OCI-LY1 (cell line): Measurements from ENCODE around the gene MEIS1.
"Not testable (repeated sequence)": the region's sequence is repeated elsewhere in the genome, so short reads cannot be mapped to it uniquely, and the experiment has no call there.

Source experiments
- H2AFZ ChIP-seq: fragments of 200-600 bp; sonication (generic), shearing (Covaris generic); 2 replicates; pipeline ENCODE4 v1.6.0; 2014; ENCODE audit warnings: antibody characterized with exemption, mild to moderate bottlenecking, low read length
- H3F3A ChIP-seq: fragments of 200-600 bp; sonication (generic), shearing (Covaris generic); 2 replicates; pipeline ENCODE4 v1.6.0; 2014; ENCODE audit warnings: mild to moderate bottlenecking, antibody characterized with exemption, low read length, moderate library complexity; ENCODE audit not compliant: insufficient read depth
- H3K27ac ChIP-seq: fragments of 200-600 bp; sonication (generic); 2 replicates; pipeline ENCODE4 v1.5.1; 2014; ENCODE audit warnings: low read length, mixed run types, mild to moderate bottlenecking, low read depth; ENCODE audit not compliant: poor library complexity, severe bottlenecking
- H3K27me3 ChIP-seq: fragments of 200-600 bp; sonication (generic); 2 replicates; pipeline ENCODE4 v1.6.0; 2014; ENCODE audit warnings: antibody characterized with exemption, mild to moderate bottlenecking, low read length, moderate library complexity; ENCODE audit not compliant: insufficient read depth
- H3K36me3 ChIP-seq: fragments of 200-600 bp; sonication (generic); 2 replicates; pipeline ENCODE4 v1.6.1; 2014; ENCODE audit warnings: mild to moderate bottlenecking, antibody characterized with exemption, low read length, moderate library complexity, mixed read lengths; ENCODE audit not compliant: insufficient read depth
- H3K4me1 ChIP-seq: fragments of 200-600 bp; sonication (generic); 2 replicates; pipeline ENCODE4 v1.5.1; 2014; ENCODE audit warnings: mild to moderate bottlenecking, low read length, moderate library complexity; ENCODE audit not compliant: insufficient read depth, severe bottlenecking
- H3K4me2 ChIP-seq: fragments of 200-600 bp; sonication (generic), shearing (Covaris generic); 2 replicates; pipeline ENCODE4 v1.6.1; 2014; ENCODE audit warnings: low read length
- H3K4me3 ChIP-seq: fragments of 200-600 bp; sonication (generic); 2 replicates; pipeline ENCODE4 v1.5.1; 2014; ENCODE audit warnings: low read length, low read depth, mild to moderate bottlenecking, mixed read lengths; ENCODE audit not compliant: poor library complexity, severe bottlenecking
- H3K79me2 ChIP-seq: fragments of 200-600 bp; shearing (Covaris generic); 2 replicates; pipeline ENCODE4 v1.6.1; 2016; ENCODE audit warnings: mixed run types, low read length, mixed read lengths; ENCODE audit not compliant: insufficient read depth
- H3K9ac ChIP-seq: fragments of 200-600 bp; sonication (generic), shearing (Covaris generic); 2 replicates; pipeline ENCODE4 v1.6.1; 2014; ENCODE audit warnings: mild to moderate bottlenecking, low read length, mixed read lengths
- H3K9me2 ChIP-seq: fragments of 200-600 bp; sonication (generic), shearing (Covaris generic); 2 replicates; pipeline ENCODE4 v1.6.1; 2014; ENCODE audit warnings: low read depth, mild to moderate bottlenecking, low read length, mixed read lengths
- H3K9me3 ChIP-seq: fragments of 200-600 bp; shearing (Covaris generic); 2 replicates; pipeline ENCODE4 v1.6.1; 2014; ENCODE audit warnings: low read length, mixed read lengths
- H4K20me1 ChIP-seq: fragments of 200-600 bp; sonication (generic), shearing (Covaris generic); 2 replicates; pipeline ENCODE4 v1.6.0; 2016; ENCODE audit warnings: mild to moderate bottlenecking, low read length; ENCODE audit not compliant: insufficient read depth
- EZH2 ChIP-seq: fragments of 200-600 bp; sonication (generic), shearing (Covaris generic); IDR thresholded peaks from 2 replicates; pipeline ENCODE4 v1.8.0; 2017; ENCODE audit warnings: borderline replicate concordance, mixed run types, mild to moderate bottlenecking, antibody characterized with exemption, low read length, moderate library complexity, mixed read lengths
- TF ChIP-seq, protein P1 (sequence below): fragments of 200-600 bp; sonication (generic), shearing (Covaris generic); IDR thresholded peaks from 2 replicates; pipeline ENCODE4 v1.5.1; 2017; ENCODE audit warnings: mild to moderate bottlenecking, antibody characterized with exemption, low read length, moderate library complexity, mixed read lengths

MEIS1 gene

DNA sequence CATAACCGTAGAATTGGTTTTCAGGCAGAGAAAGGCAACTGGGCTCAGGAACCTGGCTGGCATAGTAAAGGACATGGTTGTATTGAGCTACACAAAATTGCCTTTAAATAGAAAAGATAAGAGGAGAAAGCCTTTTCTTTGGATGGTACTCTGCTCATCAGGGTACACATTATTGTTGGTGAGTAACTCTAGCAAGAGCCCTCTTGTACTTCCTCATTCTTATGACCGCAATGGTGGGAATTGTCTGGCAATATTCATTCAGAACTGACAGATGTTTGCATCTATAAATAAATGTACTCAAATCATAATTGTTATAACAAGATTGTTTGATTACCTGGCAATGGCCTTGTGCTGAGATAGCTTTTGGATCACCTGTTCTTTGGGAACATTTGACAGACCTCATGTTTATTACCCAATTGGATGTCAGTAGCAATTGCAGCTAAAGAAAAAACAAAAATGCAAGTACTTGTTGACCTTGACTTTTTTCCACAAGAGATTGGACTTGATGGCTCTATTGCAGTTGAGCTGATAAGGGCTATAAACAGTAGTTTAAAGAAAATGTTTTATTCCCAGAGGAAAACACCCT lies 43.9 kb downstream of the MEIS1 start:
- no peak overlapping the region for H3K4me2 ChIP-seq

GRCh38 chr2:66481100-66481549 lies 46.2 kb downstream of the MEIS1 start:
- Histone ChIP-seq H3K9ac (no peak overlapping the region), H3K4me1 (no peaks in the 10 kb centered on the region), H3K36me3 (no peaks in the 10 kb centered on the region), H3K79me2 (no peaks in the 10 kb centered on the region), H4K20me1 (no peaks in the 10 kb centered on the region), H3K27ac (no peak overlapping the region), H3K9me2 (no peaks in the 10 kb centered on the region), H3K9me3 (no peaks in the 10 kb centered on the region), H3F3A (no peaks in the 10 kb centered on the region), H3K4me3 (no peak overlapping the region), H3K27me3 (no peaks in the 10 kb centered on the region), H2AFZ (no peak overlapping the region), H3K4me2 (no peak overlapping the region)
- TF ChIP-seq, protein P1, sequence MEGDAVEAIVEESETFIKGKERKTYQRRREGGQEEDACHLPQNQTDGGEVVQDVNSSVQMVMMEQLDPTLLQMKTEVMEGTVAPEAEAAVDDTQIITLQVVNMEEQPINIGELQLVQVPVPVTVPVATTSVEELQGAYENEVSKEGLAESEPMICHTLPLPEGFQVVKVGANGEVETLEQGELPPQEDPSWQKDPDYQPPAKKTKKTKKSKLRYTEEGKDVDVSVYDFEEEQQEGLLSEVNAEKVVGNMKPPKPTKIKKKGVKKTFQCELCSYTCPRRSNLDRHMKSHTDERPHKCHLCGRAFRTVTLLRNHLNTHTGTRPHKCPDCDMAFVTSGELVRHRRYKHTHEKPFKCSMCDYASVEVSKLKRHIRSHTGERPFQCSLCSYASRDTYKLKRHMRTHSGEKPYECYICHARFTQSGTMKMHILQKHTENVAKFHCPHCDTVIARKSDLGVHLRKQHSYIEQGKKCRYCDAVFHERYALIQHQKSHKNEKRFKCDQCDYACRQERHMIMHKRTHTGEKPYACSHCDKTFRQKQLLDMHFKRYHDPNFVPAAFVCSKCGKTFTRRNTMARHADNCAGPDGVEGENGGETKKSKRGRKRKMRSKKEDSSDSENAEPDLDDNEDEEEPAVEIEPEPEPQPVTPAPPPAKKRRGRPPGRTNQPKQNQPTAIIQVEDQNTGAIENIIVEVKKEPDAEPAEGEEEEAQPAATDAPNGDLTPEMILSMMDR, result no peak
- no peak for TF ChIP-seq EZH2

More for the DNA sequence above, 43.9 kb downstream of the MEIS1 start:
- Histone ChIP-seq H3K4me3 (no peak overlapping the region), H3K4me1 (no peaks in the 10 kb centered on the region), H3K9me2 (no peaks in the 10 kb centered on the region), H3K9me3 (no peaks in the 10 kb centered on the region), H3K36me3 (no peaks in the 10 kb centered on the region), H3K27me3 (no peaks in the 10 kb centered on the region), H3F3A (no peaks in the 10 kb centered on the region), H2AFZ (no peak overlapping the region), H3K79me2 (no peaks in the 10 kb centered on the region), H3K27ac (no peak overlapping the region), H4K20me1 (no peaks in the 10 kb centered on the region), H3K9ac (no peak overlapping the region)
- TF ChIP-seq, protein P1, result no peak
- TF ChIP-seq EZH2, result no peak

GRCh38 chr2:66485252-66485651 lies 50.3 kb downstream of the MEIS1 start:
- H3K36me3 ChIP-seq, H3K9me2 ChIP-seq, H3K79me2 ChIP-seq, H3K9ac ChIP-seq, H3K27ac ChIP-seq, H4K20me1 ChIP-seq, H3K4me2 ChIP-seq, H2AFZ ChIP-seq, H3K4me3 ChIP-seq, H3K4me1 ChIP-seq, H3K27me3 ChIP-seq, H3K9me3 ChIP-seq, H3F3A ChIP-seq: not testable (repeated sequence)

GRCh38 chr2:66488946-66489345 lies 54.0 kb downstream of the MEIS1 start:
- H3F3A ChIP-seq, result no peaks in the 10 kb centered on the region
- H4K20me1 ChIP-seq, result no peaks in the 10 kb centered on the region
- H3K79me2 ChIP-seq, result no peaks in the 10 kb centered on the region
- H3K36me3 ChIP-seq, result no peaks in the 10 kb centered on the region
- TF ChIP-seq, protein P1, result no peak
- no peak for TF ChIP-seq EZH2
- H3K27ac ChIP-seq, result no peak overlapping the region
- no peak overlapping the region for H3K9ac ChIP-seq
- no peak overlapping the region for H3K4me3 ChIP-seq
- H3K9me3 ChIP-seq, result no peaks in the 10 kb centered on the region
- H3K4me1 ChIP-seq, result no peaks in the 10 kb centered on the region
- no peak overlapping the region for H3K4me2 ChIP-seq
- H3K27me3 ChIP-seq, result no peaks in the 10 kb centered on the region
- H3K9me2 ChIP-seq, result no peaks in the 10 kb centered on the region
- H2AFZ ChIP-seq, result no peak overlapping the region
